Erythroblast (primary cell): ENCODE results near the gene GPC5.

Experiments
- GATA1 ChIP-seq: IDR thresholded peaks from 2 replicates; pipeline ENCODE4 v1.6.1; 2011; ENCODE audit warnings: low read depth, mild to moderate bottlenecking, control low read depth, low read length, moderate library complexity
- POLR2A ChIP-seq: IDR thresholded peaks from 2 replicates; pipeline ENCODE4 v1.6.1; 2011; ENCODE audit warnings: mild to moderate bottlenecking, low read length

DNA sequence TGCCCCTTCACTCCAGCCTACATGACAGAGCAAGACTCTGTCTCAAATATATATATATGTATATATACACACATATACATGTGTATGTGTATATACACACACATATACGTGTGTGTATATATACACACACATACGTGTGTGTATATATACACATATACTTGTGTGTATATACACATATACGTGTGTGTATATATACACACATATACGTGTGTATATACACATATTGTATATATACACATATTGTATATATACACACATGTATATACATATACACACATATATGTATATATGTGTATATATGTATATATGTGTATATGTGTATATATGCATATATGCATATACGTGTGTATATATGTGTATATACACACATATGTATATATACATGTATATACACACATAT is 173.3 kb downstream of the GPC5 start:
- TF ChIP-seq POLR2A (no peak), GATA1 (no peak)
